Astrocyte (in vitro differentiated cells and primary cell): Measurements from ENCODE around the gene QRICH1.

Source experiments
- CTCF ChIP-seq: IDR thresholded peaks from 2 replicates; pipeline ENCODE4 v1.5.1; 2011; ENCODE audit warnings: low read depth, mild to moderate bottlenecking, inconsistent platforms, low read length, moderate library complexity; ENCODE audit not compliant: insufficient read depth
- EZH2 ChIP-seq: IDR thresholded peaks from 2 replicates; pipeline ENCODE4 v1.6.1; 2012; ENCODE audit warnings: mild to moderate bottlenecking, low read length, inconsistent platforms; ENCODE audit not compliant: insufficient read depth

GRCh38 chr3:49001155-49001554 lies 92.7 kb downstream of the QRICH1 start:
- TF ChIP-seq CTCF (no peak), EZH2 (no peak)
